Measurements from ENCODE around the gene IER5L.
"Not testable (repeated sequence)": the region's sequence is repeated elsewhere in the genome, so short reads cannot be mapped to it uniquely, and the experiment has no call there.

The IER5L gene

GRCh38 chr9:129202613-129203555 lies 24.8 kb upstream of the IER5L start:
- peak; percentile 80 for DNase-seq (ENCODE audit: low read depth)

GRCh38 chr9:129201866-129202265 lies 23.8 kb upstream of the IER5L start:
- no peak for DNase-seq (ENCODE audit: low read depth)

- no peak for DNase-seq (ENCODE audit: low read depth)
Observed at GRCh38 chr9:129201289-129201688, 23.2 kb upstream of the IER5L start.

- no peak for DNase-seq (ENCODE audit: low read depth)
Observed at GRCh38 chr9:129200255-129200654, 22.2 kb upstream of the IER5L start.

- DNase-seq (ENCODE audit: low read depth): no peak
Observed at GRCh38 chr9:129199044-129199435, 21.0 kb upstream of the IER5L start.

GRCh38 chr9:129198319-129199043 lies 20.4 kb upstream of the IER5L start:
- DNase-seq (ENCODE audit: low read depth): no peak

- no peak for DNase-seq (ENCODE audit: low read depth)
Observed at GRCh38 chr9:129197978-129198318, 19.9 kb upstream of the IER5L start.

- not testable (repeated sequence) for DNase-seq (ENCODE audit: low read depth)
Observed at GRCh38 chr9:129197045-129197444, 19.0 kb upstream of the IER5L start.

GRCh38 chr9:129195606-129196005 lies 17.5 kb upstream of the IER5L start:
- no peak for DNase-seq (ENCODE audit: low read depth)

- no peak for DNase-seq (ENCODE audit: low read depth)
Observed at GRCh38 chr9:129194221-129194620, 16.2 kb upstream of the IER5L start.

- no peak for DNase-seq (ENCODE audit: low read depth)
Observed at GRCh38 chr9:129193655-129194054, 15.6 kb upstream of the IER5L start.

- no peak for DNase-seq (ENCODE audit: low read depth)
Observed at GRCh38 chr9:129191234-129191633, 13.2 kb upstream of the IER5L start.

- DNase-seq (ENCODE audit: low read depth): not testable (repeated sequence)
Observed at GRCh38 chr9:129189971-129190370, 11.9 kb upstream of the IER5L start.

- no peak for DNase-seq (ENCODE audit: low read depth)
Observed at GRCh38 chr9:129187042-129187441, 9.0 kb upstream of the IER5L start.

GRCh38 chr9:129185991-129186390 lies 7.9 kb upstream of the IER5L start:
- DNase-seq (ENCODE audit: low read depth): no peak

GRCh38 chr9:129185402-129185801 lies 7.3 kb upstream of the IER5L start:
- DNase-seq (ENCODE audit: low read depth): no peak

GRCh38 chr9:129184596-129185122 lies 6.6 kb upstream of the IER5L start:
- no peak for DNase-seq (ENCODE audit: low read depth)

- DNase-seq (ENCODE audit: low read depth): no peak
Observed at GRCh38 chr9:129184219-129184524, 6.1 kb upstream of the IER5L start.

GRCh38 chr9:129183495-129184218 lies 5.6 kb upstream of the IER5L start:
- DNase-seq (ENCODE audit: low read depth): no peak

GRCh38 chr9:129182625-129183494 lies 4.8 kb upstream of the IER5L start:
- DNase-seq (ENCODE audit: low read depth): no peak

- DNase-seq (ENCODE audit: low read depth): no peak
Observed at GRCh38 chr9:129182122-129182521, 4.1 kb upstream of the IER5L start.

- DNase-seq (ENCODE audit: low read depth): no peak
Observed at GRCh38 chr9:129181246-129181645, 3.2 kb upstream of the IER5L start.
